ENCODE results near the gene KRTAP4-2. TPM values are rescaled to one million over a fixed set of nuclear protein-coding genes. Genes with fewer than 3 reads are reported as not detected.
"Not testable (repeated sequence)": the region's sequence is repeated elsewhere in the genome, so short reads cannot be mapped to it uniquely, and the experiment has no call there.

Gene KRTAP4-2
- total and polyA plus RNA-seq, 2 donors (not counting 1 experiment from before 2014, with no cell fraction given): not detected

DNA sequence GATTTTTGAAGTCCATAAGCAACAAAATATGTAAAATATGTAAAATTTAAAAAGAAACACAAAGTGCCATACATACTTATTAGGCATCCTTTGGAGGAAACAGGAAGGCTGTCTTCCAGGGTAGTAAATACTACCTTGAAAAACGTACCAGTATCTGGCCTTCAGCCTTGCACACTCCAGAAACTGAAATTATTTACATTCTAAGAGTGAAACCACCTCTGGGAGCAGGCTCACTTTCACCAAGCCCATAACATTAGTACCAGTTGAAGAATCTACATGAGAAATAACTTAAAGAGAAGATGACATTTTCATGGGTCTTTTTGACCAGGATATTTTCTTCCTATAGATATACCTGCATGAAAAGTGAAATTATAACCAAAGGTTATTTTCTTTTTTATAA lies 18.0 kb upstream of the KRTAP4-2 start:
- H3K4me2 ChIP-seq (replicated peaks; ENCODE audit: low read depth, low read length, poor library complexity, severe bottlenecking): no peak overlapping the region
- H3K4me1 ChIP-seq (ENCODE audit: control insufficient read depth in 2 of 2, insufficient read depth in 2 of 2, low read length in 2 of 2): no peaks in the 10 kb centered on the region
- no peaks in the 10 kb centered on the region for H3K27me3 ChIP-seq (replicated peaks in 1 of 4; ENCODE audit: control extremely low read depth in 1 of 4, control insufficient read depth in 3 of 4, insufficient read depth in 4 of 4, low read length in 3 of 4)
- H3K9me3 ChIP-seq (ENCODE audit: control extremely low read depth in 1 of 3, control insufficient read depth in 2 of 3, insufficient read depth in 1 of 3, low read length in 2 of 3): no peaks in the 10 kb centered on the region
- no peak for TF ChIP-seq EZH2 (IDR thresholded peaks at IDR 0.05; ENCODE audit: borderline replicate concordance, insufficient read depth, low read depth, low read length, poor library complexity, severe bottlenecking)
- TF ChIP-seq, protein P1, sequence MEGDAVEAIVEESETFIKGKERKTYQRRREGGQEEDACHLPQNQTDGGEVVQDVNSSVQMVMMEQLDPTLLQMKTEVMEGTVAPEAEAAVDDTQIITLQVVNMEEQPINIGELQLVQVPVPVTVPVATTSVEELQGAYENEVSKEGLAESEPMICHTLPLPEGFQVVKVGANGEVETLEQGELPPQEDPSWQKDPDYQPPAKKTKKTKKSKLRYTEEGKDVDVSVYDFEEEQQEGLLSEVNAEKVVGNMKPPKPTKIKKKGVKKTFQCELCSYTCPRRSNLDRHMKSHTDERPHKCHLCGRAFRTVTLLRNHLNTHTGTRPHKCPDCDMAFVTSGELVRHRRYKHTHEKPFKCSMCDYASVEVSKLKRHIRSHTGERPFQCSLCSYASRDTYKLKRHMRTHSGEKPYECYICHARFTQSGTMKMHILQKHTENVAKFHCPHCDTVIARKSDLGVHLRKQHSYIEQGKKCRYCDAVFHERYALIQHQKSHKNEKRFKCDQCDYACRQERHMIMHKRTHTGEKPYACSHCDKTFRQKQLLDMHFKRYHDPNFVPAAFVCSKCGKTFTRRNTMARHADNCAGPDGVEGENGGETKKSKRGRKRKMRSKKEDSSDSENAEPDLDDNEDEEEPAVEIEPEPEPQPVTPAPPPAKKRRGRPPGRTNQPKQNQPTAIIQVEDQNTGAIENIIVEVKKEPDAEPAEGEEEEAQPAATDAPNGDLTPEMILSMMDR (IDR thresholded peaks at IDR 0.05): no peak
- DNase-seq (no peak), ATAC-seq (ENCODE audit: low read depth) (no peak)
- H3K27ac Mint-ChIP-seq: no peak overlapping the region
- ChIA-PET POLR2A (no interaction called here), CTCF (interaction anchor here (0.7 kb wide), 1 partner anchor 50 kb away, joined by 5 read pairs; no protein-coding TSS in a partner anchor)
- H3K36me3 ChIP-seq (replicated peaks in 1 of 2; ENCODE audit: control extremely low read depth in 1 of 2, control insufficient read depth in 1 of 2, extremely low read depth in 1 of 2, insufficient read depth in 2 of 2, low read length in 1 of 2): no peaks in the 10 kb centered on the region
- no peak overlapping the region for H3K4me3 ChIP-seq (ENCODE audit: control extremely low read depth in 1 of 5, extremely low read depth in 1 of 5, insufficient read depth in 1 of 5, low read depth in 2 of 5, low read length in 4 of 5)
- H3K27ac ChIP-seq (ENCODE audit: low read length in 2 of 2): no peak overlapping the region
- no peak overlapping the region for H3K4me3 Mint-ChIP-seq
- no peaks in the 10 kb centered on the region for H3K79me2 ChIP-seq (ENCODE audit: control insufficient read depth, insufficient read depth, low read length)
- H3K9ac ChIP-seq (ENCODE audit: low read length): no peak overlapping the region
- H4K20me1 ChIP-seq (ENCODE audit: control insufficient read depth, insufficient read depth, low read length, poor library complexity, severe bottlenecking): no peaks in the 10 kb centered on the region
- H2AFZ ChIP-seq (ENCODE audit: insufficient read depth, low read depth, low read length, poor library complexity, severe bottlenecking): no peak overlapping the region
- intact Hi-C loops (cut with micrococcal nuclease): loop anchor here (10.0 kb wide), 1 partner anchor 231 kb away; the partner anchor contains the start of gene KRT39
- H3K9me3 Mint-ChIP-seq (ENCODE audit: insufficient read depth): peaks cover 5% of the 10 kb centered on the region
- peaks cover 21% of the 10 kb centered on the region for H3K27me3 Mint-ChIP-seq
- no peaks in the 10 kb centered on the region for H3K4me1 Mint-ChIP-seq
- WGBS (ENCODE audit: insufficient coverage): no CpG with 5 or more reads among the region's 1 CpG

DNA sequence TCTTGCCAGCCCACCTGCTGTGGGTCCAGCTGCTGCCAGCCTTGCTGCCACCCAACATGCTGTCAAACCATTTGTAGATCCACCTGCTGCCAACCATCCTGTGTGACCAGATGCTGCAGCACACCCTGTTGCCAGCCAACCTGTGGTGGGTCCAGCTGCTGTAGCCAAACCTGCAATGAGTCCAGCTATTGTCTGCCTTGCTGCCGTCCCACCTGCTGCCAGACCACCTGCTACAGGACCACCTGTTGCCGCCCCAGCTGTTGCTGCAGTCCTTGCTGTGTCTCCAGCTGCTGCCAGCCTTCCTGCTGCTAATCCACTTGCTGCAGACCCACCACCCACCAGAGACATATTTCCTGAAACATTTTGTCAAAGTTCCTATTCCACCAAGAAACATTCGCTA lies 12.3 kb upstream of the KRTAP4-2 start:
- Mint-ChIP-seq H3K4me3 (no peak overlapping the region), H3K9me3 (ENCODE audit: insufficient read depth) (no peaks in the 10 kb centered on the region)

DNA sequence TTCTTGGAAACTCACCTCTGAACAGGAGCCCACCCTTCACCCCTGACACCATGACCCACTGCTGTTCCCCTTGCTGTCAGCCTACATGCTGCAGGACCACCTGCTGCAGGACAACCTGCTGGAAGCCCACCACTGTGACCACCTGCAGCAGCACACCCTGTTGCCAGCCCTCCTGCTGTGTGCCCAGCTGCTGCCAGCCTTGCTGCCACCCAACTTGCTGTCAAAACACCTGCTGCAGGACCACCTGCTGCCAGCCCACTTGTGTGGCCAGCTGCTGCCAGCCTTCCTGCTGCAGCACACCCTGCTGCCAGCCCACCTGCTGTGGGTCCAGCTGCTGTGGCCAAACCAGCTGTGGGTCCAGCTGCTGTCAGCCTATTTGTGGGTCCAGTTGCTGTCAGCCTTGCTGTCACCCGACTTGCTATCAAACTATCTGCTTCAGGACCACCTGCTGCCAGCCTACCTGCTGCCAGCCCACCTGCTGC lies 11.9 kb upstream of the KRTAP4-2 start, which contains the start of gene KRTAP9-1:
Gene KRTAP9-1 (plus strand): TSS at position 51 of the 482 bp plus-strand sequence. CDS start 0 bp downstream, at position 51.
- H3K79me2 ChIP-seq (ENCODE audit: control insufficient read depth, insufficient read depth, low read length); H2AFZ ChIP-seq (ENCODE audit: insufficient read depth, low read depth, low read length, poor library complexity, severe bottlenecking); H3K36me3 ChIP-seq (replicated peaks in 1 of 2; ENCODE audit: control extremely low read depth in 1 of 2, control insufficient read depth in 1 of 2, extremely low read depth in 1 of 2, insufficient read depth in 2 of 2, low read length in 1 of 2); H4K20me1 ChIP-seq (ENCODE audit: control insufficient read depth, insufficient read depth, low read length, poor library complexity, severe bottlenecking); H3K9me3 Mint-ChIP-seq (ENCODE audit: insufficient read depth); H3K9me3 ChIP-seq (ENCODE audit: control extremely low read depth in 1 of 3, control insufficient read depth in 2 of 3, insufficient read depth in 1 of 3, low read length in 2 of 3); DNase-seq; H3K4me3 ChIP-seq (ENCODE audit: control extremely low read depth in 1 of 5, extremely low read depth in 1 of 5, insufficient read depth in 1 of 5, low read depth in 2 of 5, low read length in 4 of 5); POLR2A ChIA-PET; H3K4me1 Mint-ChIP-seq; H3K4me2 ChIP-seq (replicated peaks; ENCODE audit: low read depth, low read length, poor library complexity, severe bottlenecking); H3K27ac Mint-ChIP-seq; H3K9ac ChIP-seq (ENCODE audit: low read length); H3K27me3 ChIP-seq (replicated peaks in 1 of 4; ENCODE audit: control extremely low read depth in 1 of 4, control insufficient read depth in 3 of 4, insufficient read depth in 4 of 4, low read length in 3 of 4); H3K4me1 ChIP-seq (ENCODE audit: control insufficient read depth in 2 of 2, insufficient read depth in 2 of 2, low read length in 2 of 2); ATAC-seq (ENCODE audit: low read depth); H3K27ac ChIP-seq (ENCODE audit: low read length in 2 of 2); H3K4me3 Mint-ChIP-seq: not testable (repeated sequence)
- intact Hi-C loops (cut with micrococcal nuclease): loop anchor here (10.0 kb wide), 1 partner anchor 225 kb away; the partner anchor contains the start of gene KRT39
- CTCF ChIA-PET: interaction anchor here (1.2 kb wide), 1 partner anchor 11 kb away, joined by 3 read pairs; no protein-coding TSS in a partner anchor
- H3K27me3 Mint-ChIP-seq: peaks cover 41% of the 10 kb centered on the region
- WGBS (ENCODE audit: insufficient coverage): 82% methylated on average over 1 of the region's 1 CpG

More for the DNA sequence above, 12.3 kb upstream of the KRTAP4-2 start:
- peaks cover 0 to 4% (median 0%) of the 10 kb centered on the region in 3 donors for H3K9me3 ChIP-seq (ENCODE audit: control extremely low read depth in 1 of 3, control insufficient read depth in 2 of 3, insufficient read depth in 1 of 3, low read length in 2 of 3)
- no peaks in the 10 kb centered on the region for H3K4me1 Mint-ChIP-seq
- no peak overlapping the region for H3K27ac Mint-ChIP-seq
- no peak overlapping the region for H3K9ac ChIP-seq (ENCODE audit: low read length)
- H3K4me3 ChIP-seq (ENCODE audit: control extremely low read depth in 1 of 5, extremely low read depth in 1 of 5, insufficient read depth in 1 of 5, low read depth in 2 of 5, low read length in 4 of 5): no peak overlapping the region
- no peak overlapping the region for H3K27ac ChIP-seq (ENCODE audit: low read length in 2 of 2)
- no peak overlapping the region for H3K4me2 ChIP-seq (replicated peaks; ENCODE audit: low read depth, low read length, poor library complexity, severe bottlenecking)
- no peaks in the 10 kb centered on the region for H3K79me2 ChIP-seq (ENCODE audit: control insufficient read depth, insufficient read depth, low read length)
- DNase-seq (no peak), ATAC-seq (ENCODE audit: low read depth) (no peak)
- no peaks in the 10 kb centered on the region for H4K20me1 ChIP-seq (ENCODE audit: control insufficient read depth, insufficient read depth, low read length, poor library complexity, severe bottlenecking)
- intact Hi-C loops (cut with micrococcal nuclease): loop anchor here (10.0 kb wide), 1 partner anchor 226 kb away; the partner anchor contains the start of gene KRT39
- H3K36me3 ChIP-seq (replicated peaks in 1 of 2; ENCODE audit: control extremely low read depth in 1 of 2, control insufficient read depth in 1 of 2, extremely low read depth in 1 of 2, insufficient read depth in 2 of 2, low read length in 1 of 2): no peaks in the 10 kb centered on the region
- TF ChIP-seq, protein P1 (IDR thresholded peaks at IDR 0.05): no peak
- 100% methylated on average over 3 of the region's 3 CpGs for whole genome bisulfite sequencing (ENCODE audit: insufficient coverage)
- H3K27me3 ChIP-seq (replicated peaks in 1 of 4; ENCODE audit: control extremely low read depth in 1 of 4, control insufficient read depth in 3 of 4, insufficient read depth in 4 of 4, low read length in 3 of 4): no peaks in the 10 kb centered on the region
- peaks cover 41% of the 10 kb centered on the region for H3K27me3 Mint-ChIP-seq
- no peaks in the 10 kb centered on the region for H3K4me1 ChIP-seq (ENCODE audit: control insufficient read depth in 2 of 2, insufficient read depth in 2 of 2, low read length in 2 of 2)
- ChIA-PET CTCF (no interaction called here), POLR2A (no interaction called here)
- no peak overlapping the region for H2AFZ ChIP-seq (ENCODE audit: insufficient read depth, low read depth, low read length, poor library complexity, severe bottlenecking)
